Panc1 (cell line): ENCODE measurements around the gene PIAS4. TPM values are rescaled to one million over a fixed set of nuclear protein-coding genes. Genes with fewer than 3 reads are reported as not detected.

Experiments used
- ATAC-seq: fragments of 200-7000 bp; cut with Tn5 transposase; 2 replicates; pipeline ENCODE4 v1.9.1; 2020; ENCODE audit warnings: mild to moderate bottlenecking, moderate library complexity
- BruUV-seq: library from RNA; stranded (reverse); fragments of 400-500 nt; replicated peaks from 2 replicates; lab custom pipeline; 2021; lab: Mats Ljungman, UMichigan
- CTCF ChIA-PET: fragments of 300-600 bp; sonication (Branson Sonifier 250); formaldehyde crosslinking; loops from one replicate; lab custom pipeline; 2022; ENCODE audit warnings: antibody characterized with exemption; lab: Charles Lee
- POLR2A ChIA-PET: fragments of 300-600 bp; sonication (Branson Sonifier 250); formaldehyde crosslinking; loops from one replicate; lab custom pipeline; 2022; ENCODE audit warnings: antibody characterized with exemption; lab: Charles Lee
- DNase-seq: peaks from one replicate; pipeline ENCODE4 v3.0.0-alpha.2; 2010; ENCODE audit warnings: low read depth, low spot score
- H3K27ac ChIP-seq: 2 replicates; pipeline ENCODE4 v1.5.1; 2011; ENCODE audit warnings: mild to moderate bottlenecking, low read length, inconsistent platforms
- H3K27me3 ChIP-seq: fragments of 200-500 bp; sonication (Bioruptor generic); 2 replicates; pipeline ENCODE4 v1.6.0; 2014; ENCODE audit warnings: low read length, inconsistent platforms; ENCODE audit not compliant: control insufficient read depth, insufficient read depth
- H3K36me3 ChIP-seq: fragments of 200-500 bp; sonication (Bioruptor generic); 2 replicates; pipeline ENCODE4 v1.5.1; 2014; ENCODE audit warnings: inconsistent platforms, mild to moderate bottlenecking, low read length, moderate library complexity; ENCODE audit not compliant: control insufficient read depth, insufficient read depth
- H3K4me1 ChIP-seq: 2 replicates; pipeline ENCODE4 v1.5.1; 2011; ENCODE audit warnings: inconsistent platforms, mild to moderate bottlenecking, low read length, moderate library complexity; ENCODE audit not compliant: control insufficient read depth, insufficient read depth
- H3K4me3 ChIP-seq, 2 experiments: 2 replicates each; pipeline ENCODE4 v1.5.1; 2011 to 2012; ENCODE audit warnings: low read depth in 2 of 2, low read length in 2 of 2, mild to moderate bottlenecking in 2 of 2, inconsistent platforms in 1 of 2, moderate library complexity in 1 of 2
- H3K9me3 ChIP-seq: fragments of 200-500 bp; sonication (Bioruptor generic); 2 replicates; pipeline ENCODE4 v1.5.1; 2014; ENCODE audit warnings: low read depth, mild to moderate bottlenecking, inconsistent platforms, low read length, moderate library complexity; ENCODE audit not compliant: control insufficient read depth, insufficient read depth
- CTCF ChIP-seq: fragments of 450-650 bp; IDR thresholded peaks from 2 replicates; pipeline ENCODE4 v1.5.1; 2017; ENCODE audit warnings: mild to moderate bottlenecking
- POLR2AphosphoS5 ChIP-seq: IDR thresholded peaks from 2 replicates; pipeline ENCODE4 v1.6.1; 2012; ENCODE audit warnings: mild to moderate bottlenecking, low read depth, low read length, moderate library complexity
- REST ChIP-seq, 2 experiments: IDR thresholded peaks; 2 replicates each; pipeline ENCODE4 v1.6.1; 2011 to 2012; ENCODE audit warnings: low read depth in 2 of 2, control low read depth in 1 of 2, low read length in 1 of 2, mild to moderate bottlenecking in 1 of 2, moderate library complexity in 1 of 2; ENCODE audit not compliant: insufficient read depth in 1 of 2
- SIN3A ChIP-seq: IDR thresholded peaks from 2 replicates; pipeline ENCODE4 v1.6.1; 2012; ENCODE audit warnings: low read depth, mild to moderate bottlenecking, low read length, moderate library complexity, borderline replicate concordance; ENCODE audit not compliant: insufficient read depth
- TCF7L2 ChIP-seq: IDR thresholded peaks from 2 replicates; pipeline ENCODE4 v1.6.1; 2011; ENCODE audit warnings: mild to moderate bottlenecking, low read depth, low read length, inconsistent platforms
- in situ Hi-C: cut with HindIII; loops from 2 replicates; pipeline ENCODE4 v1.10.0; 2016; ENCODE audit warnings: low sequenced_read_pairs, low pct_unique_long_range_greater_than_20kb
- intact Hi-C: fragments of 100-400 bp; cut with micrococcal nuclease; formaldehyde crosslinking; loops from one replicate; pipeline ENCODE4 v1.10.0; 2022; ENCODE audit not compliant: unreplicated experiment
- total RNA-seq: library from RNA; stranded (reverse); gene quantifications from one replicate; pipeline ENCODE4 v1.2.1, GENCODE V29; 2021; ENCODE audit not compliant: unreplicated experiment

PIAS4 gene
- total RNA-seq, 1 experiment from 2014 or later = 36.7 TPM

- no peaks in the 10 kb centered on the region for H3K36me3 ChIP-seq
These were observed 74.0 kb downstream of the PIAS4 start for GRCh38 chr19:4081441-4082129.

GRCh38 chr19:4082172-4082571, 74.6 kb downstream of the PIAS4 start:
- no peaks in the 10 kb centered on the region for H3K36me3 ChIP-seq
- TF ChIP-seq POLR2AphosphoS5 (no peak), REST (IDR thresholded peaks at IDR 0.05; ENCODE audit: insufficient read depth in 1 of 2, low read depth in 2 of 2, low read length in 1 of 2) (no peak), SIN3A (no peak), TCF7L2 (no peak), CTCF (no peak)
- in situ Hi-C loops = no loop called here
- no peak overlapping the region for H3K4me3 ChIP-seq
- no TSS peak for BruUV-seq
- DNase-seq (no peak), ATAC-seq (no peak)
- H3K9me3 ChIP-seq = no peaks in the 10 kb centered on the region
- no peak overlapping the region for H3K27ac ChIP-seq
- peaks cover 4% of the 10 kb centered on the region for H3K4me1 ChIP-seq
- POLR2A ChIA-PET = interaction anchor here (0.6 kb wide), 1 partner anchor 96 kb away, joined by 3 read pairs; no protein-coding TSS in a partner anchor
- CTCF ChIA-PET = interaction anchor here (0.5 kb wide), 1 partner anchor 264 kb away, joined by 3 read pairs; no protein-coding TSS in a partner anchor
- H3K27me3 ChIP-seq = no peaks in the 10 kb centered on the region
- intact Hi-C loops = no loop called here

More at GRCh38 chr19:4081441-4082129, 74.0 kb downstream of the PIAS4 start:
- no peak for ATAC-seq
- no TSS peak for BruUV-seq
- no peak for TF ChIP-seq SIN3A
- TF ChIP-seq CTCF = no peak
- TF ChIP-seq TCF7L2 = no peak
- TF ChIP-seq POLR2AphosphoS5 = no peak
- no peak for TF ChIP-seq REST (IDR thresholded peaks at IDR 0.05; ENCODE audit: insufficient read depth in 1 of 2, low read depth in 2 of 2, low read length in 1 of 2)
- no peaks in the 10 kb centered on the region for H3K27me3 ChIP-seq
- H3K4me1 ChIP-seq = peaks cover 4% of the 10 kb centered on the region
- no peaks in the 10 kb centered on the region for H3K9me3 ChIP-seq
- in situ Hi-C loops (no loop called here), intact Hi-C loops (no loop called here)
- DNase-seq = no peak
- ChIA-PET POLR2A (interaction anchor here (0.6 kb wide), 1 partner anchor 96 kb away, joined by 3 read pairs; no protein-coding TSS in a partner anchor), CTCF (interaction anchor here (0.5 kb wide), 1 partner anchor 264 kb away, joined by 3 read pairs; no protein-coding TSS in a partner anchor)
- no peak overlapping the region for H3K27ac ChIP-seq
- H3K4me3 ChIP-seq = no peak overlapping the region
